ENCODE measurements around the gene SPDYE2.
"Not testable (repeated sequence)": the region's sequence is repeated elsewhere in the genome, so short reads cannot be mapped to it uniquely, and the experiment has no call there.

Gene SPDYE2

DNA sequence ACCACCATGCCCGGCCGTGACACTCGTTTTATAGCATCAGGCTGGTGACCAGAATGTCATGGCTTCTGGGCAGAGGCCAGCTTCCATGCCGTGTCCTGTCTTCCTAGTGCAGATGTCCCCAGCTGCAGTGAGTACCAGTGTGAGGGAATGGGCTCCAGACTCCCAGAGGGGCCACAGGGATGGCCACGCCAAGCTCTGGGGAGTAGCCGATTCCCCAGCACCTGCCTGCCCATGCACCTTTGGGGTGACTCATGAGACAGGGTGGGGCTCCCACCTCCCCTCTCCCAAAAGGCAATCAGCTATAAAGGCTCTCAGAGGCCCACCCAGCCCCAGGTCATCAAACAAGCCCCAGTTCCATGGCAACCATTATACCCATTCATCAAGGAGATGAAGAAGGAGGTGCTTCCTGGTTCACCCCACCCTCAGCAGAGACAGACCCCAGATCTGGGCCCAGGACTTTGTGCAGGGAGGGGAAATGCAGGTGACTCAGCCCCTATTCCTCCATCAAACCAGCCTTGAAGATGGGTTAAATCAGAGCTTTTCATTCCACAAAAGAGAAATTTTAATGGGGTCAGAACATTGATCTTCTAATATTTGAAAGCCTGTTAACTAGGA, at the start of gene SPDYE2:
TSS of gene SPDYE2 (plus strand) at position 419 of the 615 bp plus-strand sequence. CDS start 2,030 bp downstream, outside the sequence.
- DNase-seq, result not testable (repeated sequence)

DNA sequence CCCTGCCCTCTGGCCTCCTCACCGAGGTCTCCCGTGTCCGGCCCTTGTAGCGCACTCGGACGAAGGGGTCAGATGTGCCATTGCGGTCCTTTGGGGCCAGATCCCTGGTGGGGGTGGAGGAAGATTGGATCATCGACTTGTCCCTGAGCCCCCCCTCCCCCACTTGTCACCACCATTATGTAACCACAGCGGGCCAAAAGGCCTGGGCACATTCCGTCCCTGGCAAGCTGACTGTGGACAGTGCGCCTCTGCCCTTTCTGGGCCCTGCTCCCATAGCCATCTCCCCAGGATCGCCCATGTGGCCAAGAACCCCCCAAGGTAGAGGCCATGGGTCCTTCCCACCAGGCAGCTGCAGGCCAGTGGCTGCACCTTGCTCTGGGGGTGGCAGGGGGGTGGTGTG, 47.9 kb upstream of the SPDYE2 start:
- not testable (repeated sequence) for DNase-seq

GRCh38 chr7:102505298-102506185, 45.5 kb upstream of the SPDYE2 start:
- not testable (repeated sequence) for DNase-seq

DNA sequence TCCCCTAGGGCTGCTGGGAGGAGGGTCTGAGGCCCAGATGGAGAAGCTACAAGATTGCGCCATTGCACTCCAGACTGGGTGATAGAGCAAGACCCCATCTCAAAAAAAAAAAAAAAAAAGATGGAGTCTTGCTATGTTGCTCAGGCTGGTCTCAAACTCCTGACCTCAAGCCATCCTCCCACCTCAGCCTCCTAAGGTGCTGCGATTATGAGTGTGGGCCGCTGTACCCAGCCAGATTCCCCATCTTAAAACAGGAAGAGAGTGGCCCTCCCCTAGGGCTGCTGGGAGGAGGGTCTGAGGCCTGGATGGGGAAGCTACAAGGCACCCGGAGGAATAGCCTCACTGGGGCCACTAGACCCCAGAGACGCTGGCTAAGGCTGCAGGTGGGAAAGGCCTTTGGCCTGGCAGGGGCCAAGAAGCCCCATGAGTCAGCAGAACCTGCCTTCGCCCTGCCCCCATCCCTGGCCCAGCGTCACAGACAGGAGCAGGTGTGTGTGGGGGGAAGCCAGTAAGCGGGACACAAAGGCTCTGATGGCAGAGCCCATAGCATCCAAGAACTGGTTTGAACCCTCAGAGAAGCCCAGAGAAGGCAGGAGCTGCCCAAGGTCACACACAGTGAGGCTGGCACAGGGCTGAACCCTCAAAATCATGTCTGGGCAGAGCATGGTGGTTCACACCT, 43.5 kb upstream of the SPDYE2 start:
- not testable (repeated sequence) for DNase-seq

GRCh38 chr7:102510575-102510974, 40.5 kb upstream of the SPDYE2 start:
- not testable (repeated sequence) for DNase-seq

DNA sequence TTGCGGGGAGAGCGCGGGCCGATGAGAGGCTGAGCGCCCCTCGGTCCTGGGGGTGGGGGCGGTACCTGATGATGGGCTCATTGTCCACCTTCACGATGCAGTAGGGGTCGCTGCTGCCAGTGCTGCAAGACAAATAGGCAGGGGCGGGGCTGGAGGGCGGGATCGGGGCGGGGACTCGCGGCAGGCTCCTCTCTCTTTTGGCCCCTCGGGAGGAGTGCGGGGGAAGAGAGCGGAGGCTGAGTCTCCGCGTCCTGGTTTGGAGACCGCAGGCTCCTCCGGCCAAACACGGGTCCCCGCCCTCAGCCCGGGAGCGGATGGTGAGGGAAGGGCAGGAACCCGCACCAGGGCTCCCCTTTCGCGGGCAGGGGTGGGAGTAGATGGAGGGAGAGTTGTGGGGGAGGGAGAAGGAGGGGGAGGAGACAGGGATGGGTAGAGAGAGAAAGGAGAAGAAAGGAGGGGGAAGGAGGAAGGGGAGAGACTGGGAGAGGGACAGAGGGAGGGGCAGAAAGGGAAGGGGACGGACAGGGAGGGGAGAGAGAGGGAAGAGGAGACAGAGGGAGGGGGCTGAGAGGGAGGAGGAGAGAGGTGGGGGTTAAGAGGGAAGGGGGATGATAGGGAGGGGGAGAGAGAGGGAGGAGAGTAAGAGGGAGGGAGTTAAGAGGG, 39.0 kb upstream of the SPDYE2 start:
- DNase-seq, result not testable (repeated sequence)

GRCh38 chr7:102512642-102513221, 38.3 kb upstream of the SPDYE2 start:
- DNase-seq, result not testable (repeated sequence)

GRCh38 chr7:102514881-102515721, 35.9 kb upstream of the SPDYE2 start:
- not testable (repeated sequence) for DNase-seq

- not testable (repeated sequence) for DNase-seq
These were observed 35.1 kb upstream of the SPDYE2 start for GRCh38 chr7:102515889-102516288.

GRCh38 chr7:102516951-102517350, 34.1 kb upstream of the SPDYE2 start:
- DNase-seq, result not testable (repeated sequence)

GRCh38 chr7:102517550-102518147, 33.4 kb upstream of the SPDYE2 start, which contains the start of gene RASA4B:
RASA4B (minus strand) TSS chr7:102517777; CDS start chr7:102517710, 67 bp downstream.
- not testable (repeated sequence) for DNase-seq

GRCh38 chr7:102520797-102521196, 30.2 kb upstream of the SPDYE2 start:
- not testable (repeated sequence) for DNase-seq

DNA sequence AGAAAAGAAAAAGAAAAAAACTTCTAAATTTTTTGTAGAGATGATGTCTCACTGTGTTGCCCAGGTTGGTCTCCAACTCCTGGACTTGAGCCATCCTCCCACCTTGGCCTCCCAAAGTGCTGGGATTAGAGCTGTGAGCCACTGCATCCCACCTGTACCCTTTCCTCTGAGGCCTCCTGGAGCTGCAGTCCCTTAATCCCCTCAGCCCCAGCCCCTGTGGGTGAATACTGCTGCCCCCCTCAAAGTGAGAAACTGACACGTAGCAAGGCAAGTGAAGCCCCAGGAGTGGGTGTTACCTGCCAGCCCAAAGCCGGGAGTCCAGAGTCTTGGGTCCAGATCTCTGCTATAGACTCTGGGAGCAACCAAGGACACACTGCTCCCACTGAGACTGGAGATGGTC, 26.2 kb upstream of the SPDYE2 start:
- DNase-seq, result not testable (repeated sequence)

DNA sequence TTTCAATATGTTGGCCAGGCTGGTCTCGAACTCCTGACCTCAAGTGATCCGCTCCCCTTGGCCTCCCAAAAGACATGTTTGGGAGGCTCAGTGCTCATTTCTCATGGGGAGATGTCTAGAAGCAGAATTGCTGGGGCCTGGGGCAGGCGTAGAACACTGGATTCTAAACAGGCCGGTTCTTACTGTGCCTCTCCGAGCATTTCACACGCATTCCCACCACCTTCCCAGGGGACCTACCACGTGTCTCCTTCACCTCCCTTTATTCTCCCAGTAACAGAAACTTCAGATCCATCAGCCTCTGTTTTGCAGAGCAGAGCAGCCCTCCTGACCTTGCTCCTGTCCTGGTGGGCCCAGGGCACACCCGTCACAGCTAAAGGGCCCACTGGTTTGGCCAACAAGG, 23.8 kb upstream of the SPDYE2 start:
- not testable (repeated sequence) for DNase-seq

GRCh38 chr7:102527822-102528793, 22.9 kb upstream of the SPDYE2 start:
- DNase-seq, result not testable (repeated sequence)

GRCh38 chr7:102531583-102531982, 19.4 kb upstream of the SPDYE2 start:
- DNase-seq, result not testable (repeated sequence)

DNA sequence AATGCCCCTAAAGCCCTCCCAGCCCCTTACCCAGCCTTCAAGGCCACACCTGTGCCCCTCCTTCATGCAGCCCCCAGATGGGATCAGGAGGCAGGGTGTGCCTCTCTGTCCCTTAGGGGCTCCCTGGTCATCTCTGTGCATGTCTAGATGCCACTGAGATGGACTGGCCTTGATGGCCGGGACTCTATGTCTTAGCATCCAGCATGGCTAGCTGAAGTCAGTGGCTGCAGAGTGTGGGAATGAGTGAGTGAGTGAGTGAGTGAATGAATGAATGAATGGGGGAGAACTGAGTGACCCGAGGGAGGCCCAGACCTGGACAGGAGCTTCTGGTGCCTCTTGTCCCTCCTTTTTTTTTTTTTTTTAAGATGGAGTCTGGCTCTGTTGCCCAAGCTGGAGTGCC, 18.9 kb upstream of the SPDYE2 start:
- not testable (repeated sequence) for DNase-seq

- DNase-seq, result not testable (repeated sequence)
These were observed 15.9 kb upstream of the SPDYE2 start for GRCh38 chr7:102535062-102535615.

DNA sequence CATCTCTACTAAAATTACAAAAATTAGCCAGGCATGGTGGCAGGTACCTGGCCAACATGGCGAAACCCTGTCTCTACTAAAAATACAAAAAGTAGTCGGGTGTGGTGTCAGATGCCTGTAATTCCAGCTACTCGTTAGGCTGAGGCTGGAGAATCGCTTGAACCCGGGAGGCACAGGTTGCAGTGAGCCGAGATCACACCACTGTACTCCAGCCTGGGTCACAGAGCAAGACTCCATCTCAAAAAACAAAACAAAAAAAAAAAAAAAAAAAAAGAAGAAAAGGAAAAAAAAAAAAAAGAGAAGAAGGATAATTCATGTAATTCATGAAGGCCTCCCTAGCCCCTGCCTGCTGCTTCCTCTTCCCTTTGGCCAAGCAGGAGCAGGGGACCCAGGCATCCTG, 10.4 kb upstream of the SPDYE2 start:
- DNase-seq, result not testable (repeated sequence)

All from SHP77 (cell line).